Measurements from ENCODE around the gene CANT1. TPM values are rescaled to one million over a fixed set of nuclear protein-coding genes. Genes with fewer than 3 reads are reported as not detected.

The CANT1 gene
- total RNA-seq, 4 donors from 2014 or later, result 13.9 to 22.9 (median 18.2) TPM

GRCh38 chr17:78993981-78994671, 15.4 kb downstream of the CANT1 start:
- no peak for TF ChIP-seq CTCF (IDR thresholded peaks at IDR 0.05; ENCODE audit: low read depth)

- TF ChIP-seq CTCF (IDR thresholded peaks at IDR 0.05; ENCODE audit: low read depth), result no peak
Measured at GRCh38 chr17:78993241-78993956, 16.2 kb downstream of the CANT1 start.

GRCh38 chr17:78992542-78993212, 16.9 kb downstream of the CANT1 start:
- no peak for TF ChIP-seq CTCF (IDR thresholded peaks at IDR 0.05; ENCODE audit: low read depth)

GRCh38 chr17:78991906-78992532, 17.5 kb downstream of the CANT1 start:
- TF ChIP-seq CTCF (IDR thresholded peaks at IDR 0.05; ENCODE audit: low read depth), result no peak

- TF ChIP-seq CTCF (IDR thresholded peaks at IDR 0.05; ENCODE audit: low read depth), result no peak
Measured at GRCh38 chr17:78991017-78991738, 18.4 kb downstream of the CANT1 start.

GRCh38 chr17:78990349-78991016, 19.1 kb downstream of the CANT1 start:
- no peak for TF ChIP-seq CTCF (IDR thresholded peaks at IDR 0.05; ENCODE audit: low read depth)

All from subcutaneous adipose tissue (tissue), 4 donors.